Measurements from ENCODE around the gene SDHAF3. TPM values are rescaled to one million over a fixed set of nuclear protein-coding genes. Genes with fewer than 3 reads are reported as not detected.

Gene SDHAF3
- total and polyA plus RNA-seq, 10 of the 15 experiments (the other 5 are each of a cell fraction or from before 2014, with no cell fraction given), result 24.3 to 124 (median 63.5) TPM

DNA sequence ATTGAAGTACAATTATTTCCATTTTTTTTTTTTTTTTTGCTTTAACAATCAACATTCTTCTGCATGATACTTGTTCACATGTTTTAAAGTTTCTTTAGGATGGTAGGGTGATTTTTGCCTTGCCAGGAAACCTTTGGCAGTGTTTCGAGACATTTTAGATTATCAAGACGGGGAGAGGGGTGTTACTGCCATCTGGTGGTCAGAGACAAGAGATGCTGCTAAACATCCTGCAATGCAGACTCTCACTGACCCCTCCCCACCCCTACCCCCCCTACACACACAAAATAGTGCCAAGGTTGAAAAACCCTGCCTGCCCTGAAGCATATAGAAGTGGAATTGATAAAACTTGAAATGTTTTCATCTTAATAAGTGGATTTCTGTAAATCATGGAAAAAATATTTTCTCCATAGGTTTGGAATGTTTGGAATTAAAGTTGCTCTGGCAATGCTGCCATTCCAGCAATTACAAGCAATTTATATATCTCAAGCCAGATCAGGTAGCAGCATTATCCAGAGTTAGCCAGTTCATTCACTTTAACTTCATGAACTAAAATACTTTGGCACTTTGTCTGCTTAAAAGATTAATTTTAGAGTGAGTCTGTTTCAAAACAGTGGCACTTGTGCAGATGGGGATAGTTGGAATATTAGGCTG, 62.1 kb downstream of the SDHAF3 start:
- H3K36me3 ChIP-seq (ENCODE audit: control insufficient read depth in 2 of 2, insufficient read depth in 2 of 2, low read length in 1 of 2), result peaks cover 0 to 3% of the 10 kb centered on the region in 2 experiments; a peak in 1 of 4 replicates
- H3K9ac ChIP-seq (ENCODE audit: control insufficient read depth, insufficient read depth, low read length), result no peak overlapping the region
- H3K4me1 ChIP-seq (ENCODE audit: control insufficient read depth, insufficient read depth, low read length), result no peaks in the 10 kb centered on the region
- SMC1A ChIA-PET (ENCODE audit: uncharacterized antibody, unreplicated experiment), result interaction anchor here (0.6 to 1.2 kb wide), 14 partner anchors 8 to 1180 kb away, joined by 3 to 19 read pairs (median 3); no protein-coding TSS in a partner anchor
- no peak overlapping the region for H2AFZ ChIP-seq (ENCODE audit: control insufficient read depth, low read depth, low read length)
- ATAC-seq, result peak; percentile 89
- H3K4me2 ChIP-seq (ENCODE audit: control insufficient read depth, insufficient read depth), result no peak overlapping the region
- in situ Hi-C loops (cut with MboI), result loop anchor here (5.0 kb wide), 1 partner anchor 72 kb away; no protein-coding TSS in a partner anchor
- RAD21 ChIA-PET (ENCODE audit: unreplicated experiment), result interaction anchor here (1.0 to 1.3 kb wide), 7 partner anchors 9 to 75 kb away, joined by 3 to 8 read pairs (median 4); no protein-coding TSS in a partner anchor
- no peaks in the 10 kb centered on the region for H3K9me3 ChIP-seq (replicated peaks; ENCODE audit: control insufficient read depth, insufficient read depth, low read length)
- WGBS (ENCODE audit: insufficient coverage, insufficient replicate concordance, low lambda C conversion rate, missing lambda C conversion rate), result 4% methylated on average over 2 of the region's 2 CpGs
- H3K27ac ChIP-seq (ENCODE audit: control insufficient read depth, insufficient read depth), result no peak overlapping the region
- no peaks in the 10 kb centered on the region for H4K20me1 ChIP-seq (ENCODE audit: control insufficient read depth, insufficient read depth)
- no peak overlapping the region for H3K4me3 ChIP-seq
- BruUV-seq (replicated peaks), result no TSS peak
- no peaks in the 10 kb centered on the region for H3K27me3 ChIP-seq (replicated peaks in 1 of 2; ENCODE audit: control insufficient read depth in 2 of 2, insufficient read depth in 2 of 2, low read length in 1 of 2)
- no peaks in the 10 kb centered on the region for H3K79me2 ChIP-seq (ENCODE audit: control insufficient read depth, insufficient read depth, low read length)
- intact Hi-C loops (cut with micrococcal nuclease; ENCODE audit: unreplicated experiment), result loop anchor here (1.0 to 2.0 kb wide), 2 partner anchors 35 to 75 kb away; no protein-coding TSS in a partner anchor
- DNase-seq (ENCODE audit: low read depth, low spot score), result peak; percentile 8
- CTCF ChIA-PET, result interaction anchor here (0.6 to 2.1 kb wide), 27 partner anchors 8 to 1263 kb away, joined by 3 to 20 read pairs (median 4); partner anchors contain the start of gene SDHAF3
- POLR2A ChIA-PET, result interaction anchor here (0.6 kb wide), 1 partner anchor 75 kb away, joined by 3 read pairs; no protein-coding TSS in a partner anchor
- FAIRE-seq, result peak; percentile 81
- TF ChIP-seq MEF2A (IDR thresholded peaks at IDR 0.05; ENCODE audit: insufficient read depth, low read depth, low read length) (no peak), E2F8 (IDR thresholded peaks at IDR 0.05; ENCODE audit: low read depth, partially characterized antibody) (no peak), SREBF2 (IDR thresholded peaks at IDR 0.05; ENCODE audit: low read length) (no peak), ZBTB33 (IDR thresholded peaks at IDR 0.05) (no peak), HCFC1 (IDR thresholded peaks at IDR 0.05; ENCODE audit: low read length) (no peak), ZNF217 (IDR thresholded peaks at IDR 0.05) (no peak), IRF4 (IDR thresholded peaks at IDR 0.05; ENCODE audit: low read depth, low read length) (no peak), JUNB (IDR thresholded peaks at IDR 0.05) (no peak), RAD21 (IDR thresholded peaks at IDR 0.05; ENCODE audit: insufficient read depth, low read depth, low read length) (peak; percentile 68), POLR2AphosphoS5 (IDR thresholded peaks at IDR 0.05; ENCODE audit: low read length) (no peak), EP300 (IDR thresholded peaks at IDR 0.05; ENCODE audit: borderline replicate concordance in 1 of 2, control insufficient read depth in 1 of 2, low read depth in 2 of 2, low read length in 2 of 2) (no peak), NBN (IDR thresholded peaks at IDR 0.05) (0 out of 2 replicates have a peak, but pooled peaks have one; percentile 38), ATF3 (IDR thresholded peaks at IDR 0.05; ENCODE audit: borderline replicate concordance, extremely low read depth, low read depth, low read length) (no peak), POLR2AphosphoS2 (IDR thresholded peaks at IDR 0.05; ENCODE audit: low read depth, low read length) (no peak), RFX5 (IDR thresholded peaks at IDR 0.05; ENCODE audit: low read depth, low read length) (no peak)
- TF ChIP-seq, protein P1, sequence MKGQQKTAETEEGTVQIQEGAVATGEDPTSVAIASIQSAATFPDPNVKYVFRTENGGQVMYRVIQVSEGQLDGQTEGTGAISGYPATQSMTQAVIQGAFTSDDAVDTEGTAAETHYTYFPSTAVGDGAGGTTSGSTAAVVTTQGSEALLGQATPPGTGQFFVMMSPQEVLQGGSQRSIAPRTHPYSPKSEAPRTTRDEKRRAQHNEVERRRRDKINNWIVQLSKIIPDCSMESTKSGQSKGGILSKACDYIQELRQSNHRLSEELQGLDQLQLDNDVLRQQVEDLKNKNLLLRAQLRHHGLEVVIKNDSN (IDR thresholded peaks at IDR 0.05; ENCODE audit: borderline replicate concordance, extremely low read length, insufficient read depth, low read depth, low read length), result no peak

All from GM12878 (cell line).